ENCODE data around the gene ACBD6.

ACBD6 gene

GRCh38 chr1:180239145-180240096 is 263.0 kb downstream of the ACBD6 start:
- no peak for TF ChIP-seq CTCF (IDR thresholded peaks at IDR 0.05)

GRCh38 chr1:180238675-180239074 is 263.7 kb downstream of the ACBD6 start:
- no peak for TF ChIP-seq CTCF (IDR thresholded peaks at IDR 0.05)
